GM20000 (cell line): Measurements from ENCODE around the gene FRG1.
A peak's percentile ranks its signal among the peaks of the same experiment; 100 is the strongest.
"Not testable (repeated sequence)": the region's sequence is repeated elsewhere in the genome, so short reads cannot be mapped to it uniquely, and the experiment has no call there.

Source experiments
- DNase-seq: peaks from one replicate; pipeline ENCODE4 v3.0.0; 2012; ENCODE audit warnings: low spot score
- TF ChIP-seq, protein P1 (sequence below): IDR thresholded peaks from 2 replicates; pipeline ENCODE4 v1.5.1; 2012; ENCODE audit warnings: mild to moderate bottlenecking, control low read depth; ENCODE audit errors: extremely low read depth, missing control alignments

FRG1 gene

DNA sequence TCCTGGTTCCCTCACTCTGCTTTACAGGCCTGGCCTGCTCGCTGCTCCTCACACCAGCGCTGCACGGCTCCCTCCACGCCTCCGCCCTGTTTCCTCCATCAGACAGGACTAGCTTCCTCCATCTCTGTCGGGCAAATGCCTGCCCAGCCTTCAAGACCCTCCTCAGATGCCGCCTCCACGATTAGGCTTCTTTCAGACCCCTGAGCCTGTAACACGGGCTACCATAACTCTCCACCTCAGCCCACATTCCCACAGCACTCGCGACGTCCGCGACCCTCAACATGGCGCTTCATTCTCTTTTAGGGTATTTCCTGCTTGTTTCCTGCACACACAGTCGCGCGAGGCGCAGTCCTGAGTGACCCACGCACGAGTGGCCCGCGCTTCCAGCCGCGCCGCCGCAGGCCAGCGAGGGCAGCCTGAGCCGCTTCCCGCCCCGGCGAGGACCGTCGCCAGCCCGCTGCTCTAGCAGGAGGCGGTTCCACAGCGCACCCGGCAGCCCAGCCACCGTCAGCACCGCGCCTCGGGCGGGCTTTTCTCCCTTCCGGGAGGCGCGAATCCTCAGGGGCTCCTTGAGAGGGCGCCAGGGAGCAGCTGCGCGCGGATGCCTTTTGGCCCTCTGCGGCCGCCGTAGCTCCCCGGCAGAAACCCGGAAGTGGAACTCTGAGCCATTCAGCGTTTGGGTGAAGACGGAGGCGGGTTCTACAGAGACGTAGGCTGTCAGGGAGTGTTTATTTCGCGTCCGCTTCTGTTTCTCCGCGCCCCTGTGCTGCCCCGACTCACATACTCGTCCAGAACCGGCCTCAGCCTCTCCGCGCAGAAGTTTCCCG, at the start of gene FRG1:
Gene FRG1 (plus strand): TSS at position 695 of the 827 bp plus-strand sequence. CDS start 138 bp downstream, outside the sequence.
- DNase-seq, result peak; percentile 93
- TF ChIP-seq, protein P1, sequence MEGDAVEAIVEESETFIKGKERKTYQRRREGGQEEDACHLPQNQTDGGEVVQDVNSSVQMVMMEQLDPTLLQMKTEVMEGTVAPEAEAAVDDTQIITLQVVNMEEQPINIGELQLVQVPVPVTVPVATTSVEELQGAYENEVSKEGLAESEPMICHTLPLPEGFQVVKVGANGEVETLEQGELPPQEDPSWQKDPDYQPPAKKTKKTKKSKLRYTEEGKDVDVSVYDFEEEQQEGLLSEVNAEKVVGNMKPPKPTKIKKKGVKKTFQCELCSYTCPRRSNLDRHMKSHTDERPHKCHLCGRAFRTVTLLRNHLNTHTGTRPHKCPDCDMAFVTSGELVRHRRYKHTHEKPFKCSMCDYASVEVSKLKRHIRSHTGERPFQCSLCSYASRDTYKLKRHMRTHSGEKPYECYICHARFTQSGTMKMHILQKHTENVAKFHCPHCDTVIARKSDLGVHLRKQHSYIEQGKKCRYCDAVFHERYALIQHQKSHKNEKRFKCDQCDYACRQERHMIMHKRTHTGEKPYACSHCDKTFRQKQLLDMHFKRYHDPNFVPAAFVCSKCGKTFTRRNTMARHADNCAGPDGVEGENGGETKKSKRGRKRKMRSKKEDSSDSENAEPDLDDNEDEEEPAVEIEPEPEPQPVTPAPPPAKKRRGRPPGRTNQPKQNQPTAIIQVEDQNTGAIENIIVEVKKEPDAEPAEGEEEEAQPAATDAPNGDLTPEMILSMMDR, result peak; percentile 97

DNA sequence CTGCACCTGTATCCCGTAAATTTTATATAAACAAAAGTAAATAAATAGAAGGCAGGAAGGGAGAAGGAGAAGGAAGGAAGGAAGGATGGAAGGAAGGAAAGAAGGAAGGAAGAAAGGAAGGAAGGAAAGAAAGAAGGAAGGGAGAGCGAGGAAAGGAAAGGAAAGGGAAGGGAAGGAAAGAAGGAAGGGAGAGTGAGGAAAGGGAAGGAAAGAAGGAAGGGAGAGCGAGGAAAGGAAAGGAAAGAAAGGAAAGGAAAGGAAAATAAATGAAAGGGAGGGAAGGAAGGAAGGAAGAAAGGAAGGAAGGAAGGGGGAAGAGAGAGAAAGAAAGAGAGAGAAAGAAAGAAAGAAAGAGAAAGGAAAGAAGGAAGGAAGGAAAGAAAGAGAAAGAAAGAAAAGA, 43.0 kb upstream of the FRG1 start:
- TF ChIP-seq, protein P1, result no peak
- DNase-seq, result no peak

DNA sequence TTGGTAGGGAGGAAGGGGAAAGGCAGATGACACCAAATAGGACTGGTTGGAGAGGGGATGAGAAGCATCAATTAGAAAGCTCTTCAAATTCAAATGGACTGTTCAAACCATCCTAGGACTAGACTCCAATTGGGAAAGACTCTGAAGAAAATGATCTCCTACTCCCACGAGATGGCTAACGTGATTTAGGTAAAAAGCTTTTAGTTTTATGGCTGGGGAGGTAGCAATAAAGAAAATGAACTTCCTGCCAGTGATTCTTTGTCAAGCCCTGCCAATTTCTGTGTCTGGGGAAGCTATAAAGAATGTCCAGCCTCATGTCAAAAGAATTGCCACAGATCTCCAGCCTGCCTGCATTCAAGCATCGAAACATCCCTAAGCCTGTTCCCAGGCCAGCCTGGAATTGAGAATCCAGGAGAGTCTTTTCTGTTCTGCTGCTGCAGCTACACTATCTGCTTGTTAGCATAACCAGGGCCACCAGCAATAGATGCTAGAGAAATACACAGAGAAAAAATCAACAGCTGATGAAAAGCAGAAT, 41.1 kb upstream of the FRG1 start:
- DNase-seq, result not testable (repeated sequence)

- DNase-seq, result peak; percentile 57
- TF ChIP-seq, protein P1, result peak; percentile 44
Measured at GRCh38 chr4:189904420-189905027, 36.1 kb upstream of the FRG1 start.

DNA sequence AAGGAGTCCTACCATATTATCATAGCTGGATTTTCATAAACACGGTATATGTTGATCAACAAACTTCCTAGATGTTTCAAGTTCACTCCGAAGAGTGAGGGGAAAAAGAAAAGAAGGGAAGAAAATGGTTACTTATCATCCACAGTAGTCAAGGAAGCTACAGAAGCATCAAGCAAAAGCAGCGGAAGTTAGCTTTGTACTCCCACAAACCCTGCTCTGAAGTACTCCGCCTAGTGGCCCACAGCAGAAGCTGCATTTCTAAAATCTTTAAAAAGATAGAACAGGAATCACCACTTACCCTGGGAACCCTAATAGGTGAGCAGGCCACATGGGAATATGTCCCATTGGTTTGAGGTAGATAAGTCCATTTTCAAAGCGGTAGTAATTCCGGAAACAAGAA, 28.5 kb upstream of the FRG1 start:
- TF ChIP-seq, protein P1, result peak; percentile 24
- DNase-seq, result no peak

- no peak for DNase-seq
- TF ChIP-seq, protein P1, result no peak
Measured at GRCh38 chr4:189917161-189917891, 23.3 kb upstream of the FRG1 start.

- TF ChIP-seq, protein P1, result no peak
Measured at GRCh38 chr4:189921058-189921457, 19.6 kb upstream of the FRG1 start.

DNA sequence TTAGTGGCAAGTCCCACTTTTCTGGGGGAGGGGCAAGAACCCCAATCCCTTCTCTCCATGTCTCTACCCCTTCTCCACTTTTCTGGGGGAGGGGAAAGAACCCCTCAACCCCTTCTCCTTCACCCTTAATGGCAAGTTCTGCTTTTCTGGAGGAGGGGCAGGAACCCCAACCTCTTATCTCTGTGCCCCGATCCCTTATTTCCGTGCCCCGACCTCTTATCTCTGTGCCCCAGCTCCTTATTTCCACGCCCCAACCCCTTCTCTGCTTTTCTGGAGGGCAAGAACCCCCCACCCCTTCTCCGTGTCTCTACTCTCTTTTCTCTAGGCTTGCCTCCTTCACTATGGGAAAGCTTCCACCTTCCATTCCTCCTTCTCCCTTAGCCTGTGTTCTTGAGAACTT, 13.9 kb upstream of the FRG1 start:
- not testable (repeated sequence) for DNase-seq

More at GRCh38 chr4:189921058-189921457, 19.6 kb upstream of the FRG1 start:
- DNase-seq, result no peak
